LNCAP (cell line): ENCODE results near the gene MMP23B.
A peak's percentile ranks its signal among the peaks of the same experiment; 100 is the strongest.

ENCODE experiments used
- CTCF ChIP-seq: fragments of 450-650 bp; IDR thresholded peaks from 2 replicates; pipeline ENCODE4 v1.5.1; 2017; ENCODE audit warnings: mild to moderate bottlenecking

Gene MMP23B

GRCh38 chr1:1618396-1619068 lies 13.4 kb upstream of the MMP23B start:
- no peak for TF ChIP-seq CTCF

GRCh38 chr1:1619917-1620361 lies 12.0 kb upstream of the MMP23B start:
- peak; percentile 32; the same call in 1 of the 2 replicates for TF ChIP-seq CTCF

- TF ChIP-seq CTCF = no peak
Measured at GRCh38 chr1:1620433-1621139, 11.4 kb upstream of the MMP23B start.

- TF ChIP-seq CTCF = no peak
Measured at GRCh38 chr1:1621173-1622009, 10.6 kb upstream of the MMP23B start.

GRCh38 chr1:1622010-1622787 lies 9.8 kb upstream of the MMP23B start:
- TF ChIP-seq CTCF = no peak

GRCh38 chr1:1622788-1623094 lies 9.2 kb upstream of the MMP23B start:
- TF ChIP-seq CTCF = no peak

DNA sequence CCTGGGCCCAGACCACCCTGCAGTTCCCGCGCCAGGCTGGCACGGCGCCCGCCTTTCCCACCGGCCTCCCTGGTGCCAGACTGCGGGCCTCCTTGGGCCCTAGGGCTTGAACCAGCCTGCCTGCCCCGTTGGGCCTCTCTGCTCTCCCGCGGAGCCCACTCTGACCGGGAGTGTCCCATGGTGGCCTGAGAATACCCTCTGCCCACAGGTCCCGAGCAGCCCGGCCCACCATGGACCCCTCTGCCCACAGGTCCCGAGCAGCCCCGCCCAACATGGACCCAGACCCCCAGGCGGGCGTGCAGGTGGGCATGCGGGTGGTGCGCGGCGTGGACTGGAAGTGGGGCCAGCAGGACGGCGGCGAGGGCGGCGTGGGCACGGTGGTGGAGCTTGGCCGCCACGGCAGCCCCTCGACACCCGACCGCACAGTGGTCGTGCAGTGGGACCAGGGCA lies 8.8 kb upstream of the MMP23B start:
- no peak for TF ChIP-seq CTCF
